Esophagus muscularis mucosa (tissue), 3 donors: ENCODE results near the gene SMS.

ENCODE experiments used
- CTCF ChIP-seq, 3 experiments: fragments of 200-600 bp in 2 of 3; fragments of 450-650 bp in 1 of 3; sonication (generic) in 2 of 3; IDR thresholded peaks; one replicate each; pipeline ENCODE4 v1.5.1; 2017 to 2019; ENCODE audit warnings: antibody characterized with exemption in 3 of 3, mild to moderate bottlenecking in 2 of 3, moderate library complexity in 1 of 3
- POLR2A ChIP-seq: fragments of 450-650 bp; IDR thresholded peaks from one replicate; pipeline ENCODE4 v1.6.1; 2017; ENCODE audit warnings: antibody characterized with exemption, moderate library complexity, mild to moderate bottlenecking, low read depth
- POLR2AphosphoS5 ChIP-seq, 2 donors: sonication (generic); formaldehyde crosslinking; IDR thresholded peaks; one replicate each; pipeline ENCODE4 v1.6.1; 2017; ENCODE audit warnings: antibody characterized with exemption in 2 of 2

GRCh38 chrX:21929209-21929608 lies 11.3 kb upstream of the SMS start:
- TF ChIP-seq CTCF (IDR thresholded peaks at IDR 0.05) (no peak), POLR2A (no peak), POLR2AphosphoS5 (IDR thresholded peaks at IDR 0.05) (no peak)
